ENCODE measurements around the gene KLHL29. TPM values are rescaled to one million over a fixed set of nuclear protein-coding genes. Genes with fewer than 3 reads are reported as not detected.
A peak's percentile ranks its signal among the peaks of the same experiment; 100 is the strongest.
"Not testable (repeated sequence)": the region's sequence is repeated elsewhere in the genome, so short reads cannot be mapped to it uniquely, and the experiment has no call there.

The KLHL29 gene
- polyA plus RNA-seq (2012; ENCODE audit: missing spikeins) = 2.7 TPM

GRCh38 chr2:23384551-23385343, at the start of gene KLHL29:
KLHL29 (plus strand) TSS chr2:23385179; CDS start chr2:23562197, 177,018 bp downstream.
- DNase-seq (ENCODE audit: insufficient read length) = peak; percentile 90
- FAIRE-seq = no peak
- TF ChIP-seq TAF1 (IDR thresholded peaks at IDR 0.05; ENCODE audit: borderline replicate concordance, low read depth, low read length) = peak; percentile 33; the same call in 1 of the 2 replicates
- peak; percentile 69; the same call in 1 of the 2 replicates for TF ChIP-seq POLR2A (IDR thresholded peaks at IDR 0.05; ENCODE audit: low read depth, low read length)
- no peak for TF ChIP-seq POLR2AphosphoS5 (IDR thresholded peaks at IDR 0.05; ENCODE audit: low read depth, low read length)

GRCh38 chr2:23335550-23335949, 49.4 kb upstream of the KLHL29 start:
- DNase-seq (ENCODE audit: insufficient read length) (no peak), FAIRE-seq (no peak)
- no peak for TF ChIP-seq TAF1 (IDR thresholded peaks at IDR 0.05; ENCODE audit: borderline replicate concordance, low read depth, low read length)
- TF ChIP-seq POLR2AphosphoS5 (IDR thresholded peaks at IDR 0.05; ENCODE audit: low read depth, low read length) = no peak
- TF ChIP-seq POLR2A (IDR thresholded peaks at IDR 0.05; ENCODE audit: low read depth, low read length) = no peak

DNA sequence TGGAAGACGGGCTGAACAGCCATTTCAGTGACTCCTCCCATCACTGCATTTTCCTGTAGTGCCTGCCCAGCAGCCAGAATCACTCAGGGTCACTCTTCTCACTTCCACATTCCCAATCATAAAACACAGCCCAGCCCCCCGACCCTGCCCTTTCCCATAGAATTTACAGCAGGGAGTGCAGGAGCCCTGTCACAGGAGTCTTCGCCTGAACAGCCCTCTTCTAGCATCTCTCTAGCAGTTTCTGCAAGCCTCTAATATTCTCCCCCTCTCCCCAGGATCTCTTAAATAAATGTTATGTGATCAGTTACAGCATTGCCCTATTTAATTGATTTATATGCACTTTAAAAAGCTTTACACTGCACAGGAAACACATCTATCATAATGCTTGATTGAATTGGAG, 42.9 kb upstream of the KLHL29 start:
- no peak for FAIRE-seq
- no peak for TF ChIP-seq POLR2AphosphoS5 (IDR thresholded peaks at IDR 0.05; ENCODE audit: low read depth, low read length)
- no peak for TF ChIP-seq TAF1 (IDR thresholded peaks at IDR 0.05; ENCODE audit: borderline replicate concordance, low read depth, low read length)
- no peak for TF ChIP-seq POLR2A (IDR thresholded peaks at IDR 0.05; ENCODE audit: low read depth, low read length)
- DNase-seq (ENCODE audit: insufficient read length) = no peak

DNA sequence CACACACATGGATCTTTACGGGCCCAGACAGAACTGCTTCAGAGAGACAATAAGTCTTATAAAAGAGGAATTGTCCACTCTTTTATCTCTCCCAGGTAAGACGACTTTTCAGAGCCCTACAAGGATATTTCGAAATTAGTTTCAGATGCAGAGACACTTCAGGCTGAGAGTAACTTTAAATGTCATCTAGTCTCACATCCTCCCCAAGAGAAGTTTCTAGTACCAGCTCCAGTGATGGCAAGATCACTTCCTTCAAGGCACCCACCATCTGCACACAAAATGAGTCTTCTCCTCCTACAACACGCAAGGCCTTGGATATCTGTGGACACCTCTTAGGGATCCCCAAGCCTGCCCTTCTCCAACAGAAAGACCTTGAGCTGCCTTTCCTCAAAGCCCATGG, 39.0 kb upstream of the KLHL29 start:
- TF ChIP-seq POLR2A (IDR thresholded peaks at IDR 0.05; ENCODE audit: low read depth, low read length) (no peak), TAF1 (IDR thresholded peaks at IDR 0.05; ENCODE audit: borderline replicate concordance, low read depth, low read length) (no peak), POLR2AphosphoS5 (IDR thresholded peaks at IDR 0.05; ENCODE audit: low read depth, low read length) (no peak)
- no peak for FAIRE-seq

GRCh38 chr2:23346781-23347180, 38.2 kb upstream of the KLHL29 start:
- DNase-seq (ENCODE audit: insufficient read length) = no peak
- TF ChIP-seq POLR2A (IDR thresholded peaks at IDR 0.05; ENCODE audit: low read depth, low read length) = no peak
- TF ChIP-seq POLR2AphosphoS5 (IDR thresholded peaks at IDR 0.05; ENCODE audit: low read depth, low read length) = no peak
- TF ChIP-seq TAF1 (IDR thresholded peaks at IDR 0.05; ENCODE audit: borderline replicate concordance, low read depth, low read length) = no peak
- no peak for FAIRE-seq

More for the DNA sequence above, 39.0 kb upstream of the KLHL29 start:
- DNase-seq (ENCODE audit: insufficient read length) = no peak

DNA sequence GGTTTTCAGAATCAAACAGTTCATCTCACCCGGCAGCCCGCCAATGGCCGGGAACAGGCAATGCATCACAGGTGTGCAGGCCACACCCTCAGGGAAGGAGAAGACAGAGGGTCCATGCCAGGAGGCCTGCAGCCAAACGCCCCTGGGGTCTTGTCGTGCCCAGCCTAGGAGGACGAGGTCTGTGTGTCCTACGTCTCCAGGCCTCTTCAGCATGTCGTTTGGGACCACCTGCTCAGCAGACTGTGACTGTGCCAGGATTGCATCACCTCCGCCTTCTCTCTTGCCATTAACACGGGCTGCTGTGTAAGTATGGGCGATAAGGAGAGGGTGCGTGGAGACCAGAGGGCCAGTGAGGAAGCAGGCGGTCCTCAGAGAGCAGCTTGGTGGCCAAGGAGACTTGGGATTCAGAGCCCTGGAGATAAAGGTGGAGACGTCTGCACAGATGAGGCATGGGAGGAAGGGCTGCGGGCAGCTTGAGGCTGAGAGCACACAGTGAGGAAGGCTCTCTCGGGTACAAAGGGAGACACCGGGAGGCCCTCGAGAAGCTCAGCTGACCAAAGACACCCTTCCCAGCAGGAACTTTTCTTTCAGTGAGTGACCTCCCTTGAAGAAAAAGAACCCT, 37.4 kb upstream of the KLHL29 start:
- FAIRE-seq = no peak
- TF ChIP-seq POLR2AphosphoS5 (IDR thresholded peaks at IDR 0.05; ENCODE audit: low read depth, low read length) = no peak
- no peak for TF ChIP-seq POLR2A (IDR thresholded peaks at IDR 0.05; ENCODE audit: low read depth, low read length)
- TF ChIP-seq TAF1 (IDR thresholded peaks at IDR 0.05; ENCODE audit: borderline replicate concordance, low read depth, low read length) = no peak
- DNase-seq (ENCODE audit: insufficient read length) = no peak

GRCh38 chr2:23348093-23348481, 36.9 kb upstream of the KLHL29 start:
- not testable (repeated sequence) for DNase-seq (ENCODE audit: insufficient read length); FAIRE-seq

DNA sequence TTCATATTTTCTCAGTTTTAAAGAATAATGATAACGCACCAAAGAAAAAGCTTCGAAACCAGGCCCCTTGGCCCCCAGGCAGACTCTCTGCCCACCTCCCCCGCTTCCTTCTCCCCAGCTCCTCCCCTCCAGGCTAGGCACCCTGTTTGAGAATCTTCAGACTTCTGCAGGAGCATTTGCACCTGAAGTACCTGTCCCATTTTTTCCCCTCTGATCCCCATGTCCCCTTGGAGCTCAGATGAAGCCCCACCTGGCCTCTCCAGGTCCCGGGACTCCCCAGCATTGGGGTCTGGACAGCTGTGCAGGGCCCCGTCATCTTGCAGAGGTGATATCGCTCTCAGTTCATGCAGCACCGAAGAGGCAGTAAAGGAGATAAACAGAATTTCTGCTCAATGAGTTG, 35.5 kb upstream of the KLHL29 start:
- DNase-seq (ENCODE audit: insufficient read length) (no peak), FAIRE-seq (no peak)
- TF ChIP-seq POLR2A (IDR thresholded peaks at IDR 0.05; ENCODE audit: low read depth, low read length) (no peak), TAF1 (IDR thresholded peaks at IDR 0.05; ENCODE audit: borderline replicate concordance, low read depth, low read length) (no peak), POLR2AphosphoS5 (IDR thresholded peaks at IDR 0.05; ENCODE audit: low read depth, low read length) (no peak)

DNA sequence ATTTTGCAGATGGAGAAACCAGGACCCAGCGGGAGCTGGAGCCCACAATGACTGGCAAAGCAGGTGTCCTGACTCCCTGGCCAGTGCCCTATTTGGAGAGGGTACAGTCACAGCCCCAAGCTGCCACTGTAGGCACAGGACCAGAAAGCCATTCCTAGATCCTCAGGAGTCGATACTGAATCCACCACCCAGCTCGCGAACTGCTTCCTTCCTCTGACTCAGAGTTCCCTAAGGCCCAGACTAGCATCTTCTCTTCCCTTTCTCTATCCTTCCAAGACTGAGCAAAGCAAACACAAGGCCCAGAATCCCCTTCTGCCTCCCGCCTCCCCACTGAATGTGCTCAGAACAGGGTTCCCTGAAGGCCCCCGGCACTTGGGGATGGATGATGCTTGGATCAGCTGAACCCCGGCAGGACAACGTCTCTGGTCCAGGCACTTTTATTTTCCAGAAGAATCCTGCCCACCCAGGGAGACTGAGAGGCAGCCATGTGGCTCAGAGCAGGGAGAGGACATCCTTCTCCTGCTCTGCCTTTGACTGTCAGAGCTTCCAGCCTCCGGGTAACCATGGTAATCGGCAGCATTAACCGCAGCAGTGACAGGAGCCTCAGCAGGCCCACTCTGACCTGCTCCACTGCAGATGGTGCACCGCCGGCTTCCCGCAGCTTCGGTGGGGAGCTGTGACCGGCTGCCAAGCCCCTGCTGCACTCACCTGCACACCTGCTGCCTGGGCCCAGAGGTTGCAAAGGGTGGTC, 34.8 kb upstream of the KLHL29 start:
- DNase-seq (ENCODE audit: insufficient read length) = no peak
- no peak for FAIRE-seq
- no peak for TF ChIP-seq POLR2AphosphoS5 (IDR thresholded peaks at IDR 0.05; ENCODE audit: low read depth, low read length)
- TF ChIP-seq POLR2A (IDR thresholded peaks at IDR 0.05; ENCODE audit: low read depth, low read length) = no peak
- TF ChIP-seq TAF1 (IDR thresholded peaks at IDR 0.05; ENCODE audit: borderline replicate concordance, low read depth, low read length) = no peak

DNA sequence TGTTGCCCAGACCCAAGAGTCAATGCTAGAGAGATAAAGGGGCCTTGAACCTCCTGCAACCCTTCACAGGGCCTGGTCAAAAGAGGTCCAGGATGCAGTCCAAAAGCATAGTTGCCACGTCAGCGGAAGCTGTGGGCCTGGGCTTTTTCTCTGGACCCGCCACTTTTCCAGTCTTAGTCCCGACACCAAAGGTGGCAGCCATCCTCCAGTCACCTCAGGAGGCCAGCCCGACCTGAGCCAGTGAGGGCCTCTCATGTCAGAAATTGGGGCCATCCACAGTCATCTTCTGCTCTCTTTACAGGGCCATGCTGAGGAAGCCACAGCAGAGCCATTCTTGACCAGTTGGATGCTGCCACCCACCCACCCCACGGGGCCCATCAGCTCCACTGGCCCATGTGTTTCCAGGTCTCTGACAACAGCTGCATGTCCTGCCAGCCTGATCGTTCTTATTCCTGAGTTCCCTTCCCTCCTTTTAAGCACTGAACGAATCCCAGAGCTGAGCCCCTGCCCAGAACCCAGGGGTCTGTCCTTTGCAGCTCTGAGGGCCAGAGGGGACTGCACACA, 34.1 kb upstream of the KLHL29 start:
- no peak for FAIRE-seq
- no peak for DNase-seq (ENCODE audit: insufficient read length)
- TF ChIP-seq POLR2A (IDR thresholded peaks at IDR 0.05; ENCODE audit: low read depth, low read length) (no peak), TAF1 (IDR thresholded peaks at IDR 0.05; ENCODE audit: borderline replicate concordance, low read depth, low read length) (no peak), POLR2AphosphoS5 (IDR thresholded peaks at IDR 0.05; ENCODE audit: low read depth, low read length) (no peak)

GRCh38 chr2:23351388-23352141, 33.4 kb upstream of the KLHL29 start:
- peak; percentile 89 for DNase-seq (ENCODE audit: insufficient read length)
- no peak for FAIRE-seq
- no peak for TF ChIP-seq TAF1 (IDR thresholded peaks at IDR 0.05; ENCODE audit: borderline replicate concordance, low read depth, low read length)
- TF ChIP-seq POLR2A (IDR thresholded peaks at IDR 0.05; ENCODE audit: low read depth, low read length) = no peak
- no peak for TF ChIP-seq POLR2AphosphoS5 (IDR thresholded peaks at IDR 0.05; ENCODE audit: low read depth, low read length)
